NCI-H82 (cell line): Measurements from ENCODE around the gene TSC22D4.
"Not testable (repeated sequence)": the region's sequence is repeated elsewhere in the genome, so short reads cannot be mapped to it uniquely, and the experiment has no call there.

ENCODE experiments used
- DNase-seq: peaks from one replicate; lab custom pipeline; 2025; lab: John Stamatoyannopoulos, UW

Gene TSC22D4

GRCh38 chr7:100443096-100443840 lies 35.7 kb downstream of the TSC22D4 start:
- no peak for DNase-seq

- DNase-seq = no peak
These were observed 37.1 kb downstream of the TSC22D4 start for GRCh38 chr7:100441641-100442535.

GRCh38 chr7:100439244-100439643 lies 39.8 kb downstream of the TSC22D4 start:
- DNase-seq = not testable (repeated sequence)

GRCh38 chr7:100438731-100439130 lies 40.3 kb downstream of the TSC22D4 start:
- DNase-seq = not testable (repeated sequence)

GRCh38 chr7:100438172-100438571 lies 40.8 kb downstream of the TSC22D4 start:
- DNase-seq = no peak

- DNase-seq = no peak
These were observed 41.6 kb downstream of the TSC22D4 start for GRCh38 chr7:100437150-100438100.

GRCh38 chr7:100435401-100436304 lies 43.4 kb downstream of the TSC22D4 start:
- DNase-seq = peak; percentile 51

- DNase-seq = no peak
These were observed 44.5 kb downstream of the TSC22D4 start for GRCh38 chr7:100434297-100435144.

- no peak for DNase-seq
These were observed 45.3 kb downstream of the TSC22D4 start for GRCh38 chr7:100433592-100434296.

GRCh38 chr7:100433276-100433591 lies 45.8 kb downstream of the TSC22D4 start:
- DNase-seq = no peak

- DNase-seq = no peak
These were observed 46.3 kb downstream of the TSC22D4 start for GRCh38 chr7:100432621-100433275.

GRCh38 chr7:100432053-100432452 lies 47.0 kb downstream of the TSC22D4 start:
- DNase-seq = no peak

GRCh38 chr7:100431286-100431735 lies 47.7 kb downstream of the TSC22D4 start:
- DNase-seq = no peak

- DNase-seq = peak; percentile 37
These were observed 48.3 kb downstream of the TSC22D4 start for GRCh38 chr7:100430493-100431285.

GRCh38 chr7:100429637-100430492 lies 49.1 kb downstream of the TSC22D4 start, which contains the start of gene MEPCE:
TSS of gene MEPCE (plus strand) at chr7:100429831. CDS start at chr7:100430019, 188 bp downstream.
- DNase-seq = peak; percentile 98

- DNase-seq = peak; percentile 100
These were observed 49.9 kb downstream of the TSC22D4 start for GRCh38 chr7:100428967-100429636.
